ENCODE measurements around the gene PDSS1.
A peak's percentile ranks its signal among the peaks of the same experiment; 100 is the strongest.
"Not testable (repeated sequence)": the region's sequence is repeated elsewhere in the genome, so short reads cannot be mapped to it uniquely, and the experiment has no call there.

The PDSS1 gene

DNA sequence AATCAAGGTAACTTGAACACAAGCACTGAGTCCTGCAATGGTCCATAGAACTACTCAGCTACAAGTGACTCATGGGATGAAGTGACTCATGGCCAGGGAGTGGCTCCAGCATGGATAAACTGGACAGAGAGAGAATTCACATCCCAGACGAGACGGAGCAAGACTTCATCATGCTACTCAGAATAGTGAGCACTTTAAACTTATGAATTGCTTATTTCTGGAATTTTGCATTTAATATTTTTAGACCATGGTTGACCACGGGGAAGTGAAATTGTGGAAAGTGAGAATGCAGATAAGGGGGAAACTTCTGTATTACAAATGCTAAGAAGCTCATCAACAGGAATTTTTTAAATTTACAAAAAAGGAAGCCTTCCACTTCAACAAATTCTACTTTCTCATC lies 15.5 kb upstream of the PDSS1 start:
- H3K27ac ChIP-seq (ENCODE audit: low read depth, low read length); H3K4me1 ChIP-seq (ENCODE audit: insufficient read depth, low read length); H3K9ac ChIP-seq (ENCODE audit: low read depth, low read length); H3K36me3 ChIP-seq (ENCODE audit: insufficient read depth, low read length); H3K27me3 ChIP-seq (ENCODE audit: insufficient read depth, low read length); H3K4me3 ChIP-seq (ENCODE audit: low read length); H3K9me3 ChIP-seq (ENCODE audit: insufficient read depth, low read depth, low read length): not testable (repeated sequence)
- 90% methylated on average over 1 of the region's 3 CpGs for WGBS

DNA sequence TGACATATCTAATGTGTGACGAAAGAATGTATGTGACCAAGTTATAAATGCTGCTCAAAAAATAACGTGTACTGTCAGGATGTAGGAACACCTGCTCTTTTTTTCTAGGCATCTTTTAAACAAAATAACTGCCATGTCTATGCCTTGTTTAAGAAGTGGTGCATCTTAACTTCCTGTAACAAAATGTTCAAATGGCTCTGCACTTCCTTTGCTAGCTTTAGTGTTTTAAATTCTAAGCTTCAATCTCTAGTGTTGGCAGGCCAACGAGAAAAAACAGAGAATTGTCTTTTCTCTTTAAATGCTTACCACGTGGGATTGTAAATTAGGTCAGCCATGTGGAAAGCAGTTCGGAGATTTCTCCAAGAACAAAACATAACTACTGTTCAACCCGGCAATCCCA lies 14.6 kb upstream of the PDSS1 start:
- H3K4me3 ChIP-seq (ENCODE audit: low read length), result no peak overlapping the region
- H3K4me1 ChIP-seq (ENCODE audit: insufficient read depth, low read length), result no peaks in the 10 kb centered on the region
- H3K9ac ChIP-seq (ENCODE audit: low read depth, low read length), result no peak overlapping the region
- WGBS, result 83% methylated on average over 6 of the region's 6 CpGs
- no peaks in the 10 kb centered on the region for H3K27me3 ChIP-seq (ENCODE audit: insufficient read depth, low read length)
- H3K9me3 ChIP-seq (ENCODE audit: insufficient read depth, low read depth, low read length), result no peaks in the 10 kb centered on the region
- no peak overlapping the region for H3K27ac ChIP-seq (ENCODE audit: low read depth, low read length)
- no peaks in the 10 kb centered on the region for H3K36me3 ChIP-seq (ENCODE audit: insufficient read depth, low read length)

- H3K27me3 ChIP-seq (ENCODE audit: insufficient read depth, low read length); H3K4me1 ChIP-seq (ENCODE audit: insufficient read depth, low read length); H3K9me3 ChIP-seq (ENCODE audit: insufficient read depth, low read depth, low read length); H3K27ac ChIP-seq (ENCODE audit: low read depth, low read length); H3K9ac ChIP-seq (ENCODE audit: low read depth, low read length); H3K4me3 ChIP-seq (ENCODE audit: low read length); H3K36me3 ChIP-seq (ENCODE audit: insufficient read depth, low read length): not testable (repeated sequence)
- WGBS, result 51% methylated on average over 6 of the region's 6 CpGs
Observed at GRCh38 chr10:26684667-26685264, 12.7 kb upstream of the PDSS1 start.

DNA sequence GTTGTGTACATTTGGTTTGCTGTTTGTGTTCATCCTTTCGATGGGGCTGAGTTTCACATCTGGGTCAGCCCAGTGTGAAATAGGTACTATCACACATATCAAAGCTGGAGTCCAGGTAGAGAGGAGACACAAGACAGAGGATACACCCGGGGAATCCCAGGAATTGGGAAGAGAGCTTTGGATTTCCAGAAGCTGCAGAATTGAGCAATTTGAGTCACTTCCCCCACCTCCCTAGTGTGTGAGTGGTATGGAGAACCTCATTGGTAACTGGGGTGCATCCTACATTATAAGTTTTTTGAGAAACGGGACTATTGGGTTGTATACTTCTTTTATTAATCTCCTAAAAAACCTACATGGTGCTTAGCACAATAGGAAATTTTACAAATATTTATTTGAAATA lies 12.1 kb upstream of the PDSS1 start:
- no peak overlapping the region for H3K4me3 ChIP-seq (ENCODE audit: low read length)
- 100% methylated on average over 1 of the region's 3 CpGs for WGBS

DNA sequence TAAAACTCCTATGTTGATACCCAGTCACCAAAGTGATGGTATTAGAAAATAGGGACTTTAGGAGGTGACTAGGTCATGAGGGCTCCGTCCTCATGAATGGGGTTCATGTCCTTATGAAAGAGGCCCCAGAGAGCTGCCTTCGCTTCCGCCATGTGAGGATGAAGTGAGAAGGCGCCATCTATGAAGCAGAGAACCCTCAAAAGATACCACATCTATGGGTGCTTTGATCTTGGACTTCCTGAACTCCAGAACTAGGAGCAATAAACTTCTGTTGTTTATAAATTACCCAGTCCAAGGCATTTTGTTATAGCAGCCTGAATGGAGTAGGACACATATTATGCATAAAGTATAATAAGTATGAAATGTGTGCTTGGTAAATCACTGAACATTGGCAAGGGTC lies 8.1 kb upstream of the PDSS1 start:
- Histone ChIP-seq H3K4me1 (ENCODE audit: insufficient read depth, low read length) (no peaks in the 10 kb centered on the region), H3K27me3 (ENCODE audit: insufficient read depth, low read length) (peaks cover 5% of the 10 kb centered on the region; the same call in 1 of the 2 replicates), H3K4me3 (ENCODE audit: low read length) (no peak overlapping the region), H3K9ac (ENCODE audit: low read depth, low read length) (no peak overlapping the region), H3K36me3 (ENCODE audit: insufficient read depth, low read length) (no peaks in the 10 kb centered on the region), H3K9me3 (ENCODE audit: insufficient read depth, low read depth, low read length) (no peaks in the 10 kb centered on the region), H3K27ac (ENCODE audit: low read depth, low read length) (no peak overlapping the region)
- 96% methylated on average over 4 of the region's 4 CpGs for WGBS

More for the DNA sequence above, 12.1 kb upstream of the PDSS1 start:
- Histone ChIP-seq H3K9ac (ENCODE audit: low read depth, low read length) (no peak overlapping the region), H3K36me3 (ENCODE audit: insufficient read depth, low read length) (no peaks in the 10 kb centered on the region), H3K9me3 (ENCODE audit: insufficient read depth, low read depth, low read length) (no peaks in the 10 kb centered on the region), H3K4me1 (ENCODE audit: insufficient read depth, low read length) (no peaks in the 10 kb centered on the region), H3K27ac (ENCODE audit: low read depth, low read length) (no peak overlapping the region), H3K27me3 (ENCODE audit: insufficient read depth, low read length) (no peaks in the 10 kb centered on the region)

- H3K4me1 ChIP-seq (ENCODE audit: insufficient read depth, low read length), result no peaks in the 10 kb centered on the region
- 82% methylated on average over 6 of the region's 6 CpGs for WGBS
- H3K36me3 ChIP-seq (ENCODE audit: insufficient read depth, low read length), result no peaks in the 10 kb centered on the region
- no peak overlapping the region for H3K27ac ChIP-seq (ENCODE audit: low read depth, low read length)
- H3K9me3 ChIP-seq (ENCODE audit: insufficient read depth, low read depth, low read length), result no peaks in the 10 kb centered on the region
- no peak overlapping the region for H3K9ac ChIP-seq (ENCODE audit: low read depth, low read length)
- peaks cover 5% of the 10 kb centered on the region; the same call in 1 of the 2 replicates for H3K27me3 ChIP-seq (ENCODE audit: insufficient read depth, low read length)
- no peak overlapping the region for H3K4me3 ChIP-seq (ENCODE audit: low read length)
Observed at GRCh38 chr10:26690731-26691475, 6.6 kb upstream of the PDSS1 start.

GRCh38 chr10:26694536-26694935 lies 3.0 kb upstream of the PDSS1 start:
- not testable (repeated sequence) for H3K4me3 ChIP-seq (ENCODE audit: low read length); H3K27ac ChIP-seq (ENCODE audit: low read depth, low read length); H3K9ac ChIP-seq (ENCODE audit: low read depth, low read length); H3K4me1 ChIP-seq (ENCODE audit: insufficient read depth, low read length); H3K27me3 ChIP-seq (ENCODE audit: insufficient read depth, low read length); H3K9me3 ChIP-seq (ENCODE audit: insufficient read depth, low read depth, low read length); H3K36me3 ChIP-seq (ENCODE audit: insufficient read depth, low read length)
- WGBS, result 84% methylated on average over 4 of the region's 4 CpGs

GRCh38 chr10:26696786-26697162 lies 727 bp upstream of the PDSS1 start:
- Histone ChIP-seq H3K27me3 (ENCODE audit: insufficient read depth, low read length) (no peaks in the 10 kb centered on the region; the same call in 1 of the 2 replicates), H3K27ac (ENCODE audit: low read depth, low read length) (no peak overlapping the region), H3K4me1 (ENCODE audit: insufficient read depth, low read length) (no peaks in the 10 kb centered on the region), H3K9ac (ENCODE audit: low read depth, low read length) (peak overlapping the region; percentile 83), H3K9me3 (ENCODE audit: insufficient read depth, low read depth, low read length) (no peaks in the 10 kb centered on the region), H3K36me3 (ENCODE audit: insufficient read depth, low read length) (peaks cover 7% of the 10 kb centered on the region; the same call in 1 of the 2 replicates), H3K4me3 (ENCODE audit: low read length) (peak overlapping the region; percentile 93)
- 39% methylated on average over 11 of the region's 11 CpGs for WGBS

GRCh38 chr10:26697922-26698608 lies 564 bp downstream of the PDSS1 start:
- Histone ChIP-seq H3K9ac (ENCODE audit: low read depth, low read length) (peak overlapping the region; percentile 83), H3K9me3 (ENCODE audit: insufficient read depth, low read depth, low read length) (no peaks in the 10 kb centered on the region), H3K27ac (ENCODE audit: low read depth, low read length) (peak overlapping the region; percentile 73; the same call in 1 of the 2 replicates), H3K27me3 (ENCODE audit: insufficient read depth, low read length) (no peaks in the 10 kb centered on the region; the same call in 1 of the 2 replicates), H3K4me3 (ENCODE audit: low read length) (peak overlapping the region; percentile 93), H3K4me1 (ENCODE audit: insufficient read depth, low read length) (no peaks in the 10 kb centered on the region), H3K36me3 (ENCODE audit: insufficient read depth, low read length) (peaks cover 15% of the 10 kb centered on the region)
- 2% methylated on average over 42 of the region's 42 CpGs for WGBS

DNA sequence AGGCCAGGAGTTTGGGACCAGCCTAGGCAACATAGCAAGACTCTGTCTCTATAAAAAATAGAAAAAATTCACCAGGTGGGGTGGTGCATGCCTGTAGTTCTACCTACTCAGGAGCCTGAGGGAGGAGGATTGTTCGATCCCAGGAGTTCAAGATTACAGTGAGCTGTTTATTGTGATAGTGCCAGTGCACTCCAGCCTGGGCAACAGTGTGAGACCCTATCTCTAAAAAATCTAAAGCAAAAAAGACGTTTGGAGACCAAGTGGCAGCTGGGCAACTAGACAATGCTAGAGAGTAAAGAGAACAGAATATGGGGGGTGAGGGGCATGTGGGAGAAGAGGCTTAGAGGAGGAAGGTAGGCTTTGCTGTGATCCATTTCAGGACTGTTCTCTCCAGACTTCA lies 1.4 kb downstream of the PDSS1 start:
- Histone ChIP-seq H3K36me3 (ENCODE audit: insufficient read depth, low read length) (peaks cover 15% of the 10 kb centered on the region), H3K27me3 (ENCODE audit: insufficient read depth, low read length) (no peaks in the 10 kb centered on the region; the same call in 1 of the 2 replicates), H3K9ac (ENCODE audit: low read depth, low read length) (no peak overlapping the region), H3K9me3 (ENCODE audit: insufficient read depth, low read depth, low read length) (no peaks in the 10 kb centered on the region), H3K4me1 (ENCODE audit: insufficient read depth, low read length) (no peaks in the 10 kb centered on the region), H3K4me3 (ENCODE audit: low read length) (peak overlapping the region; percentile 93), H3K27ac (ENCODE audit: low read depth, low read length) (no peak overlapping the region)
- WGBS, result 86% methylated on average over 2 of the region's 2 CpGs

DNA sequence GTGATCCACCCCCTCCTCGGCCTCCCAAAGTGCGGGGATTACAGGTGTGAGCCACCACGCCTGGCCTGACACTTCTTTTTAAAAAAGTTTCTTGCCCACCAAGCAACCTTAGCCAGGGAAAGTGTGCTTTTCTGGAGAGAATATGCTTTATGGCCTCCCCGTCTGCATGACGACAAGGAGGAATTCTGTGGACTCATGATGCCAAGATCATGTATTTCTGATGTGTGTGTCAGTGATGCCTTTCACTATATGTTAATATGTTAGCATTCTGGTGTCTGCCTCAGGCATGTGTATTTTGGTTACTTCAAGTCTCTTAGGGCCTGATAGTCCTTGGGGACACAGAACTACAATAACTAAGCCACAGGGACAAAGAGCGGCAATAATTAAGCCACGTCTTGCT lies 2.1 kb downstream of the PDSS1 start:
- 94% methylated on average over 7 of the region's 7 CpGs for WGBS
- no peaks in the 10 kb centered on the region for H3K4me1 ChIP-seq (ENCODE audit: insufficient read depth, low read length)
- H3K9me3 ChIP-seq (ENCODE audit: insufficient read depth, low read depth, low read length), result no peaks in the 10 kb centered on the region
- no peak overlapping the region for H3K27ac ChIP-seq (ENCODE audit: low read depth, low read length)
- peaks cover 22% of the 10 kb centered on the region for H3K36me3 ChIP-seq (ENCODE audit: insufficient read depth, low read length)
- no peaks in the 10 kb centered on the region for H3K27me3 ChIP-seq (ENCODE audit: insufficient read depth, low read length)
- H3K9ac ChIP-seq (ENCODE audit: low read depth, low read length), result no peak overlapping the region
- H3K4me3 ChIP-seq (ENCODE audit: low read length), result no peak overlapping the region
